HUES64 (cell line): ENCODE data around the gene KRTAP9-6. TPM values are rescaled to one million over a fixed set of nuclear protein-coding genes. Genes with fewer than 3 reads are reported as not detected.
"Not testable (repeated sequence)": the region's sequence is repeated elsewhere in the genome, so short reads cannot be mapped to it uniquely, and the experiment has no call there.

Experiments used
- H3K27ac ChIP-seq: 2 replicates; pipeline ENCODE4 v1.7.0; 2013; ENCODE audit warnings: low read depth, low read length, inconsistent platforms
- H3K27me3 ChIP-seq: 2 replicates; pipeline ENCODE4 v1.6.1; 2013; ENCODE audit warnings: mild to moderate bottlenecking, low read length; ENCODE audit not compliant: insufficient read depth
- H3K36me3 ChIP-seq: 2 replicates; pipeline ENCODE4 v1.6.1; 2013; ENCODE audit warnings: mild to moderate bottlenecking, low read length; ENCODE audit not compliant: insufficient read depth
- H3K4me1 ChIP-seq: 2 replicates; pipeline ENCODE4 v1.6.1; 2013; ENCODE audit warnings: mild to moderate bottlenecking, low read length, moderate library complexity; ENCODE audit not compliant: insufficient read depth
- H3K4me3 ChIP-seq: 2 replicates; pipeline ENCODE4 v1.5.1; 2013; ENCODE audit warnings: mild to moderate bottlenecking, low read length, moderate library complexity
- H3K9ac ChIP-seq: 2 replicates; pipeline ENCODE4 v1.6.1; 2013; ENCODE audit warnings: mild to moderate bottlenecking, low read depth, low read length
- H3K9me3 ChIP-seq: 2 replicates; pipeline ENCODE4 v1.6.1; 2013; ENCODE audit warnings: low read depth, low read length; ENCODE audit not compliant: insufficient read depth
- WGBS: fragments of 150-250, 120-280 bp; methylation state at CpG from one replicate; pipeline ENCODE4 v1.1.7; 2013; ENCODE audit warnings: missing lambda C conversion rate; 5-methylcytosine and 5-hydroxymethylcytosine counted together
- polyA plus RNA-seq, 2 experiments: library from polyadenylated mRNA; stranded (reverse); fragments of 50-300 nt; gene quantifications; one replicate each; pipeline ENCODE4 v1.2.3, GENCODE V29; 2013

KRTAP9-6 gene
- polyA plus RNA-seq (2013, experiment 1 of 2), result not detected
- polyA plus RNA-seq (2013, experiment 2 of 2), result not detected

DNA sequence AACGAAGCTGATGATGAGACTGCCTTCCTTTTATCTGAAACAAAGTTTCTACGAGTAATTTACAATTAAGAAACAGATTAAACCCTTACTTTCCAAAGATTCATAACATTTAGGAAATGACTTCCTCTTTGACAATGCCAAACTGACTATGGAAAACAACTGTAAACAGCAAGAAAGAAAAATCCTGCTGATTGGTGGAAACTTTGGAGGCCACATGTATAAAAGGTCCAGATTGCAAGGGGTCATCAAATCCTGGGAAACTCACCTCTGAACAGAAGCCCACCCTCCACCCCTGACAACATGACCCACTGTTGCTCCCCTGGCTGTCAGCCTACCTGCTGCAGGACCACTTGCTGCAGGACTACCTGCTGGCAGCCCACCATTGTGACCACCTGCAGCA is at the start of gene KRTAP9-6:
TSS of gene KRTAP9-6 (plus strand) at position 301 of the 400 bp plus-strand sequence. CDS start at position 301, 0 bp downstream.
- H3K36me3 ChIP-seq, result no peaks in the 10 kb centered on the region
- H3K9me3 ChIP-seq, result no peaks in the 10 kb centered on the region
- H3K9ac ChIP-seq, result no peak within 1 kb of the TSS
- no peaks in the 10 kb centered on the region for H3K4me1 ChIP-seq
- H3K27me3 ChIP-seq, result no peaks in the 10 kb centered on the region; the same call in 1 of the 2 replicates
- whole genome bisulfite sequencing, result 89% methylated on average over 2 of the region's 2 CpGs
- H3K4me3 ChIP-seq, result no peak within 1 kb of the TSS
- no peak within 1 kb of the TSS for H3K27ac ChIP-seq

DNA sequence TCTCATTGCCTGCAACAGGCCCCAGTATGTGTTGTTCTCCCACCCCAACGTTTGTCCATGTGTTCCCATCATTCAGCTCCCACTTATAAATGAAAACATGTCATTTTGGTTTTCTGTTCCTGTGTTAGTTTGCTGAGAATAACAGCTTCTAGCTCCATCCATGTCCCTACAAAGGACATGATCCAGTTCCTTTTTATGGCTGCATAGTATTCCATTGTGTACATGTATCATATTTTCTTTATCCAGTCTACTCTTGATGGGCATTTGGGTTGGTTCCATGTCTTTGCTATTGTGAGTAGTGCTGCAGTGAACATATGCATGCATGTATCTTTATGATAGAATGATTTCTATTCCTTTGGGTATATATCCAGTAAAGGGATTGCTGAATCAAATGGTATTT is 49.5 kb upstream of the KRTAP9-6 start:
- 86% methylated on average over 1 of the region's 1 CpG for WGBS
- no peaks in the 10 kb centered on the region for H3K27me3 ChIP-seq
- no peaks in the 10 kb centered on the region for H3K9me3 ChIP-seq
- H3K4me1 ChIP-seq, result no peaks in the 10 kb centered on the region
- H3K9ac ChIP-seq, result no peak overlapping the region
- H3K36me3 ChIP-seq, result no peaks in the 10 kb centered on the region
- no peak overlapping the region for H3K27ac ChIP-seq
- H3K4me3 ChIP-seq, result no peak overlapping the region

- Histone ChIP-seq H3K27ac (no peak overlapping the region), H3K4me1 (no peaks in the 10 kb centered on the region), H3K9me3 (no peaks in the 10 kb centered on the region), H3K9ac (no peak overlapping the region), H3K27me3 (no peaks in the 10 kb centered on the region), H3K36me3 (no peaks in the 10 kb centered on the region), H3K4me3 (no peak overlapping the region)
- WGBS, result 93% methylated on average over 2 of the region's 2 CpGs
These were observed 41.4 kb upstream of the KRTAP9-6 start for GRCh38 chr17:41223821-41224220.

GRCh38 chr17:41226051-41226450 is 39.1 kb upstream of the KRTAP9-6 start:
- Histone ChIP-seq H3K4me1 (no peaks in the 10 kb centered on the region), H3K27ac (no peak overlapping the region), H3K4me3 (no peak overlapping the region), H3K9ac (no peak overlapping the region), H3K36me3 (no peaks in the 10 kb centered on the region), H3K27me3 (no peaks in the 10 kb centered on the region), H3K9me3 (no peaks in the 10 kb centered on the region)
- 92% methylated on average over 6 of the region's 6 CpGs for WGBS

DNA sequence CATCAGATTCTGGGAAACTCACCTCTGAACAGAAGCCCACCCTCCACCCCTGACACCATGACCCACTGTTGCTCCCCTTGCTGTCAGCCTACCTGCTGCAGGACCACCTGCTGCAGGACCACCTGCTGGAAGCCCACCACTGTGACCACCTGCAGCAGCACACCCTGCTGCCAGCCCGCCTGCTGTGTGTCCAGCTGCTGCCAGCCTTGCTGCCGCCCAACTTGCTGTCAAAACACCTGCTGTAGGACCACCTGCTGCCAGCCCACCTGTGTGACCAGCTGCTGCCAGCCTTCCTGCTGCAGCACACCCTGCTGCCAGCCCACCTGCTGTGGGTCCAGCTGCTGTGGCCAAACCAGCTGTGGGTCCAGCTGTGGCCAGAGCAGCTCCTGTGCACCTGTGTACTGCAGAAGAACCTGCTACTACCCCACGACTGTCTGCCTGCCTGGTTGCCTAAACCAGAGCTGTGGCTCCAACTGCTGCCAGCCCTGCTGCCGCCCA is 38.5 kb upstream of the KRTAP9-6 start, which contains the start of gene KRTAP9-2:
TSS of gene KRTAP9-2 (plus strand) at position 51 of the 498 bp plus-strand sequence. CDS start at position 58, 7 bp downstream.
- not testable (repeated sequence) for H3K9ac ChIP-seq, H3K4me3 ChIP-seq, H3K27ac ChIP-seq, H3K36me3 ChIP-seq, H3K27me3 ChIP-seq, H3K9me3 ChIP-seq, H3K4me1 ChIP-seq
- 86% methylated on average over 2 of the region's 4 CpGs for WGBS

DNA sequence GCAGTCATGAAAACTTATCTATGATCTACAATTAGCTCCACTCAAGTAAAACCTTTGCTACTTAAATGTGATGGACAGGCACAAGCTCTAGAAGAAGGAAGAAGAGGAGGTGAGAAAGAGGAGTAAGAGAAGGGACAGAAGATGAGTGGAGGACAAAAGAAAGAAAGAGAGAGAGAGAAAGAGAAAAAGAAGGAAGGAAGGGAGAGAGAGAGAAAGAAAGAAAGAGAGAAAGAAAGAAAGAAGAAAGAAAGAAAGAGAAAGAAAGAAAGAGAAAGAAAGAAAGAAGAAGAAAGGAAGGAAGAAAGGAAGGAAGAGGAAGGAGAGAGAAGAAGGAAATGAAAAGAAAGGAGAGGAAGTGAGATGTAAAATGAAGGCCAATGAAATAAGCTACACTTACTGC is 35.1 kb upstream of the KRTAP9-6 start:
- Histone ChIP-seq H3K27me3 (no peaks in the 10 kb centered on the region), H3K27ac (no peak overlapping the region), H3K36me3 (no peaks in the 10 kb centered on the region), H3K9me3 (no peaks in the 10 kb centered on the region), H3K4me1 (no peaks in the 10 kb centered on the region), H3K4me3 (no peak overlapping the region), H3K9ac (no peak overlapping the region)

- Histone ChIP-seq H3K4me1 (no peaks in the 10 kb centered on the region), H3K4me3 (no peak overlapping the region), H3K36me3 (no peaks in the 10 kb centered on the region), H3K27me3 (no peaks in the 10 kb centered on the region), H3K9me3 (no peaks in the 10 kb centered on the region), H3K9ac (no peak overlapping the region), H3K27ac (no peak overlapping the region)
- 93% methylated on average over 6 of the region's 6 CpGs for WGBS
These were observed 33.4 kb upstream of the KRTAP9-6 start for GRCh38 chr17:41231731-41232130.

DNA sequence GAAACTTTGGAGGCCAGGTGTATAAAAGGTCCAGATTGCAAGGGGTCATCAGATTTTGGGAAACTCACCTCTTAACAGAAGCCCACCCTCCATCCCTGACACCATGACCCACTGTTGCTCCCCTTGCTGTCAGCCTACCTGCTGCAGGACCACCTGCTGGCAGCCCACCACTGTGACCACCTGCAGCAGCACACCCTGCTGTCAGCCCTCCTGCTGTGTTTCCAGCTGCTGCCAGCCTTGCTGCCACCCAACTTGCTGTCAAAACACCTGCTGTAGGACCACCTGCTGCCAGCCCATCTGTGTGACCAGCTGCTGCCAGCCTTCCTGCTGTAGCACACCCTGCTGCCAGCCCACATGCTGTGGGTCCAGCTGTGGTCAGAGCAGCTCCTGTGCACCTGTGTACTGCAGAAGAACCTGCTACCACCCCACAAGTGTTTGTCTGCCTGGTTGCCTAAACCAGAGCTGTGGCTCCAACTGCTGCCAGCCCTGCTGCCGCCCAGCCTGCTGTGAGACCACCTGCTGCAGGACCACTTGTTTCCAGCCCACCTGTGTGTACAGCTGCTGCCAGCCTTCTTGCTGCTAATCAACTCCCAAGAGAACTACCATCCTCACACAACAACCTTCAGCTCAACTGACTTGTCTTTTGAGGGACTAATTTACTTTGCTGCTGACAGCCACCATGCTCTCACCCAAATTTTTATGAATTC is 32.6 kb upstream of the KRTAP9-6 start, which contains the start of gene KRTAP9-3:
TSS of gene KRTAP9-3 (plus strand) at position 51 of the 707 bp plus-strand sequence. CDS start at position 104, 53 bp downstream.
- not testable (repeated sequence) for H3K36me3 ChIP-seq, H3K9me3 ChIP-seq, H3K9ac ChIP-seq, H3K27ac ChIP-seq, H3K4me1 ChIP-seq, H3K27me3 ChIP-seq, H3K4me3 ChIP-seq
- 91% methylated on average over 1 of the region's 1 CpG for WGBS

DNA sequence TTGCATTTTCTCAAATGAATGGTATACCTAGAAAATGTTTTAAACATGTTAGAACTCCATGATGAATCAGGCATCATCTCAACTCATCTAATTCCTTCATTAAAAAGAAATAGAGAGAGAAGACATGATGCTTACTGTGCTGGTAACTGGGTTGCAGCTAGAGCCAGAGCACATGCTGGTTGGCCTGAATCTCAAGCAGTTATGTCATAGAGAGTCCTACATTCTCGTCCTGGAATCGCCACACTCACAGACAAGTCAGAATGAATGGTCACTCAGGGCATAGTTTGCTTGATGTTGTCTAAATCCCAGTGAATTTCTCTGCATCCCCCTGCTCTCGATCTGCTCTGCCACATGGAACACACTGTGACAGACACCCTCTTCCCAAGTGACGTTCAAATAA is 28.1 kb upstream of the KRTAP9-6 start:
- H3K4me3 ChIP-seq, H3K27me3 ChIP-seq, H3K9ac ChIP-seq, H3K4me1 ChIP-seq, H3K27ac ChIP-seq, H3K9me3 ChIP-seq, H3K36me3 ChIP-seq: not testable (repeated sequence)
- 86% methylated on average over 4 of the region's 4 CpGs for WGBS

- 63% methylated on average over 3 of the region's 3 CpGs for WGBS
- H3K4me1 ChIP-seq, result not testable (repeated sequence)
These were observed 27.2 kb upstream of the KRTAP9-6 start, which contains the start of gene KRTAP9-8 for GRCh38 chr17:41237949-41238437. KRTAP9-8 (plus strand) TSS chr17:41237999; CDS start chr17:41238052, 53 bp downstream.

DNA sequence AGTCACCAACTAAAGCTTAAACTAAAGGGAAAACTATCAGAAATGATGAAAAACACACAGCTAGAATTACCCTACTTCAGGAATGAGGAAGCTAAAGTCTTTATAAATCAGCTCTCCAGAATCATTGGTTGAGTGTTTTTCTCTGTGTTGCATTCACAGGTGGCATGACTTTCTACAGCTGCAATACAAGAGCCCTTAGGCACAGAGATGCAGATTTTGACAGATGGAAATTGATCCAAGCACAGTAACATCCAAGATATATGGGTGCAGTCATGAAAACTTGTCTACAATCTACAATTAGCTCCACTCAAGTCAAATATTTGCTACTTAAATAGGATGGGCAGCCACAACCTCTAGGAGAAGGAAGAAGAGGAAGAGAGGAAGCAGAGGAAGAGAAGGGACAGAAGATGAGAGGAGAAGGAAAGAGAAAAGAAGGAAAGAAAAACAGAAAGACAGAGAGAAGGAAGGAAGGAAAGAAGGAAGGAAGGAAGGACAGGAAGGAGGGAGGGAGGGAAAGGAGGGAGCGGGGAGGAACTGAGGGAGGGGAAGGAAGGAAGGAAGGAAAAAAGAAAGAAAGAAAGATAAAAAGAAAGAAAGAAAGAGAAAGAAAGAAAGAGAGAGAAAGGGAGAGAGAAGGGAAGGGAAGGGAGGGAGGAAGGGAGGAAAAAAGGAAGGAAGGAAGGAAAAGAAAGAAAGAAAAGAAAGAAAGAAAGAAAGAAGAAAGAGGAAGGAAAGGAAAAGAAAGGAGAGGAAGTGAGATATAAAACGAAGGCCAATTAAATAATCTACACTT is 18.0 kb upstream of the KRTAP9-6 start:
- H3K36me3 ChIP-seq, H3K4me3 ChIP-seq, H3K9me3 ChIP-seq, H3K27ac ChIP-seq, H3K27me3 ChIP-seq, H3K4me1 ChIP-seq, H3K9ac ChIP-seq: not testable (repeated sequence)
- 90% methylated on average over 1 of the region's 2 CpGs for WGBS

More at GRCh38 chr17:41237949-41238437, 27.2 kb upstream of the KRTAP9-6 start, which contains the start of gene KRTAP9-8:
- H3K4me3 ChIP-seq, H3K27me3 ChIP-seq, H3K9me3 ChIP-seq, H3K36me3 ChIP-seq, H3K27ac ChIP-seq, H3K9ac ChIP-seq: not testable (repeated sequence)
